22Rv1 (cell line): Measurements from ENCODE around the gene MISP3.

ENCODE experiments used
- ZFX ChIP-seq: fragments of 450-650 bp; IDR thresholded peaks from 2 replicates; pipeline ENCODE4 v1.6.1; 2017; ENCODE audit warnings: antibody characterized with exemption, borderline replicate concordance
- TF ChIP-seq, protein P1 (sequence below): fragments of 450-650 bp; IDR thresholded peaks from 2 replicates; pipeline ENCODE4 v1.5.1; 2017; ENCODE audit warnings: mild to moderate bottlenecking

DNA sequence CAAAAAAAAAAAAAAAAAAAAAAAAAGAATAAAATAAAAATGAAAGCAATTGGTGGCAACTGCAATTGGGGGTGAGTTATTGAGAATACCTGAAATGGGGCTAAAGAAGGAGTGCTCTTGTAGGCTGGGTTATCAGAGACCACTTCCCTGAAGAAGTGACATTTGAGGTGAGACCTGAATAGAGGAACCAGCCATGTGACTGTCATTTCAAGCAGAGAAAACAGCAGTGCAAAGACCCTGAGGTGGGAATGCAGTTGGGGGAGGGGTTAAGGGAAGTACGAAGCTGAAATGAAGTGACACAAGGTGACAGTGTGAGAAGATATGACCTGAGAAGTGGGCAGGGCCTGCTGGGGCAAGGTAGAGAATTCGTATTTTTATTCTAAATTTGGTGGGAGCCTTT, 6.5 kb upstream of the MISP3 start:
- TF ChIP-seq, protein P1, sequence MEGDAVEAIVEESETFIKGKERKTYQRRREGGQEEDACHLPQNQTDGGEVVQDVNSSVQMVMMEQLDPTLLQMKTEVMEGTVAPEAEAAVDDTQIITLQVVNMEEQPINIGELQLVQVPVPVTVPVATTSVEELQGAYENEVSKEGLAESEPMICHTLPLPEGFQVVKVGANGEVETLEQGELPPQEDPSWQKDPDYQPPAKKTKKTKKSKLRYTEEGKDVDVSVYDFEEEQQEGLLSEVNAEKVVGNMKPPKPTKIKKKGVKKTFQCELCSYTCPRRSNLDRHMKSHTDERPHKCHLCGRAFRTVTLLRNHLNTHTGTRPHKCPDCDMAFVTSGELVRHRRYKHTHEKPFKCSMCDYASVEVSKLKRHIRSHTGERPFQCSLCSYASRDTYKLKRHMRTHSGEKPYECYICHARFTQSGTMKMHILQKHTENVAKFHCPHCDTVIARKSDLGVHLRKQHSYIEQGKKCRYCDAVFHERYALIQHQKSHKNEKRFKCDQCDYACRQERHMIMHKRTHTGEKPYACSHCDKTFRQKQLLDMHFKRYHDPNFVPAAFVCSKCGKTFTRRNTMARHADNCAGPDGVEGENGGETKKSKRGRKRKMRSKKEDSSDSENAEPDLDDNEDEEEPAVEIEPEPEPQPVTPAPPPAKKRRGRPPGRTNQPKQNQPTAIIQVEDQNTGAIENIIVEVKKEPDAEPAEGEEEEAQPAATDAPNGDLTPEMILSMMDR = no peak
- no peak for TF ChIP-seq ZFX
